ENCODE measurements around the gene TAF6.

TAF6 gene

DNA sequence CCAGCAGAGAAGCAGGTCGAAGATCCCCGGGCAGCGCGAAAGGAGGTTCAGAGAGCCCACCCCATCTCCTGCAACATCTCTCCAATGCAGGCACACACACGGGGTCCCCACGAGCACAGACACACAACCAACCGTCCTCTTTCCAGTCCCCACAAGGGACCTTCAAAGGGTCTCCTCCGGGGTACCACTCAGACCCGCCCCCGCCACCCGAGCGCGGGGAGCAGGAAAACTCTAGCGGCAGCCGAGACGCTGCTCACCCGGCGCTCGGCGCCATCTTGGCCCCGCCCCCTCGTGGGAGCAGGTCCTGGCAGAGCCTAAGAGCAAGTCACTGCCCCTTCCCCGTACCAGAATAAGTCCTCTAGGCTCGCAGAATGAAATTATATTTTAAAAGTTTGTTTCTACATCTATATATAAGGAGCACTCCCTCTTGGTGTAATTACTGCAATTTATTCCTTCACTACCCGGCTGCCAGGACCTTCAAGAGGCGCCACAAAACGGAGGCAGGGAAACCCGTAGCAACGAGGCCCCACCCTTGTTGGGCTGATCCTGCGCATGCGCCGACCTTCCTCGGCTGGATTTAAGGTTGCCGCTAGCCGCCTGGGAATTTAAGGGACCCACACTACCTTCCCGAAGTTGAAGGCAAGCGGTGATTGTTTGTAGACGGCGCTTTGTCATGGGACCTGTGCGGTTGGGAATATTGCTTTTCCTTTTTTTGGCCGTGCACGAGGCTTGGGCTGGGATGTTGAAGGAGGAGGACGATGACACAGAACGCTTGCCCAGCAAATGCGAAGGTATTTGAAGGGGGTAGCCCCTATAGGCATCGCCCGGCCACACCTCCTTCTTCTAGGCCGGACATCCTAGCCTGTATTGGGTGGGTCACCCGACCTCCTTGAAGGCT is at the start of gene TAF6, which contains the start of gene CNPY4:
TSS of gene TAF6 (minus strand) at position 287 of the 898 bp plus-strand sequence. CDS start 5,149 bp downstream, outside the sequence.
TSS of gene CNPY4 (plus strand) at position 563 of the 898 bp plus-strand sequence. CDS start at position 674, 111 bp downstream.
- DNase-seq (ENCODE audit: low read depth in 2 of 2) = peak; percentile 82 to 92

DNA sequence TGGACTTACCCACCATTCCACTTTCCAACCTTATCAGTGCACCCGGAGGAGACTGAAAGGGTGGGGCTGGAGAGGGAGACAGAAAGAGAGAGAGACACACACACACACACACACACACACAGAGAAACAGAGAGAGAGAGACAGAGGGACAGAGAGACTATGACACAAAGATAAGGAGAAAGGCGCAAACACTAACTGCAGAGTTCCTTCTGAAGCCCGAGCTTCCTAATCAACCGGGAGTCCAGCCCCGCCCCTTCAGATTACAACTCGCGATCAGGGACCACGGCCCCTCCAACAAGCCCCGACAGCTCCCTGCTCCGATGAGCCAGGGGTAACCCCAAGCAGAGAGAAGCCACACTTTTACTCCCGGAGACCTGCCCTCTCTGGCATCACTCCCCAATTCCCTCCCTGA is 48.8 kb upstream of the TAF6 start:
- no peak for DNase-seq (ENCODE audit: low read depth in 2 of 2)

GRCh38 chr7:100166970-100167911 is 48.1 kb upstream of the TAF6 start:
- DNase-seq (ENCODE audit: low read depth in 2 of 2) = no peak

DNA sequence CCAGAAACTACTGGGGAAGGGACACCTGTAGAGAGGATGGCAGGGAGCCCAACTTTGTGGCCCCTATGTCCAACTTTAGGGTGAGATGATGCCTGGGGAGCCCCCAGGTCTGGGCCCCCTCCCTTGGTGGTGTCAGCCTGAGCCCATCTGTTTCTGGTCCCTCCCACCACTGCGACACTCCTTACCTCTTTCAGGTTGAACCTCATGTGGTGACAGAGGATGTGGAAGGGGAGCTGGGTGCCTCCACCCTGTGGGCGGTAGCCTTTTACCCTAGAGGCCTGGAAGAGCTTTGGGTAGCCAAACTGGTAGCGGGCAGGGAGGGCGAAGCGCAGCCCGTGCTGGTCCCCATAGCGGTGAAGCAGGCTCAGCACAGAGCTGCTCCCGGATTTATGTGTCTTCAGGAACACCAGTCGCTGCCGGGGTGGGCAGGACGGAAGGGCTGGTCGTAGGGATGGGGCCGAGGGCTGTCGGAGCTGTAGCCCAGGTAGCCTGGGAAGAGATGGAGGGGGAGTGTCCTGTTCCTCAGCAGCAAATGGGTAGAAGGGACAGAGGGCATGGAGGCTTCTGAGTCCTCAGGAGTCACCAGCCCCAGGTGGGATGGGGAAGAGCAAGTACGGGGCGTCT is 47.3 kb upstream of the TAF6 start:
- DNase-seq (ENCODE audit: low read depth in 2 of 2) = no peak

- DNase-seq (ENCODE audit: low read depth in 2 of 2) = no peak
Measured at GRCh38 chr7:100163871-100164270, 44.7 kb upstream of the TAF6 start.

- DNase-seq (ENCODE audit: low read depth in 2 of 2) = no peak
Measured at GRCh38 chr7:100163006-100163531, 43.9 kb upstream of the TAF6 start.

- no peak for DNase-seq (ENCODE audit: low read depth in 2 of 2)
Measured at GRCh38 chr7:100160067-100160466, 40.9 kb upstream of the TAF6 start.

- DNase-seq (ENCODE audit: low read depth in 2 of 2) = no peak
Measured at GRCh38 chr7:100159099-100159623, 40.0 kb upstream of the TAF6 start.

- DNase-seq (ENCODE audit: low read depth in 2 of 2) = peak; percentile 81 to 83
Measured at GRCh38 chr7:100158229-100159098, 39.3 kb upstream of the TAF6 start, which contains the start of gene TRAPPC14. Gene TRAPPC14 (minus strand): TSS chr7:100158723. CDS start chr7:100158499, 224 bp downstream.

GRCh38 chr7:100157334-100158228 is 38.4 kb upstream of the TAF6 start:
- DNase-seq (ENCODE audit: low read depth in 2 of 2) = no peak

GRCh38 chr7:100157069-100157333 is 37.8 kb upstream of the TAF6 start:
- no peak for DNase-seq (ENCODE audit: low read depth in 2 of 2)

DNA sequence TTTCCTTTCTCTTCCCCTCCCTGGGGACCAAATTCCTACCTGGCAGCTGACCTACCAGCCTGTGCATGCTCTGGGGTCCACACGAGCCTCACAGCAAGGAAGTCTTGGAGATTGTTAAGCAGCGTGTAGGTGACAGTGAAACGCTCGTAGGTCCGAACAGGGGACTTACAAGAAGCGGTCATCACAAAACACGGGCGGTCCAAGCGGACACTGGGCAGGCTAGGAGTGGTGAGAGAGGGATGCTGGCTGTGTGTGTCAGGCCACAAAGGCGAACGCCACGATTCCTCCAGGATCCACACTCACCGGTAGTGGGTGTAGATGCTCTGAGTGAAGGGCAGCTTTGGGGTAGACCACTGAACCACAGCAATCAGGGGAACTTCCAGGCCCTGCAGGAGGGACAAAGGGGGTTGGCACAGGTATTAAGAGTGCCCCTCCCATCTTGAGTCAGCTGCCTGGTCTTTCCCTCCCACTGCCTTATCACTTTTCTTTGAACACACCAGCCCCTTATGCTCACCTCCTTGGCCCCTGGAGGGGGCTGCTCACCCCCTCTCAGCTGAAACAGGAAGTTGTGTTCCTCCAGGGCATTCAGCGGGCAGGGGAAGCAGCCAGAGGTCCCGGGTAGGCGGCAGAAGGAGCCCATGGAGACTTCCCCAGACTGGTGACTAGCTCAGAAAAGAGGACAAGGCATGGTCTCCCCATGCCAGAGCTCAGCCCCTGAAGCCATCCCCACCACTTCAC is 37.3 kb upstream of the TAF6 start:
- no peak for DNase-seq (ENCODE audit: low read depth in 2 of 2)

DNA sequence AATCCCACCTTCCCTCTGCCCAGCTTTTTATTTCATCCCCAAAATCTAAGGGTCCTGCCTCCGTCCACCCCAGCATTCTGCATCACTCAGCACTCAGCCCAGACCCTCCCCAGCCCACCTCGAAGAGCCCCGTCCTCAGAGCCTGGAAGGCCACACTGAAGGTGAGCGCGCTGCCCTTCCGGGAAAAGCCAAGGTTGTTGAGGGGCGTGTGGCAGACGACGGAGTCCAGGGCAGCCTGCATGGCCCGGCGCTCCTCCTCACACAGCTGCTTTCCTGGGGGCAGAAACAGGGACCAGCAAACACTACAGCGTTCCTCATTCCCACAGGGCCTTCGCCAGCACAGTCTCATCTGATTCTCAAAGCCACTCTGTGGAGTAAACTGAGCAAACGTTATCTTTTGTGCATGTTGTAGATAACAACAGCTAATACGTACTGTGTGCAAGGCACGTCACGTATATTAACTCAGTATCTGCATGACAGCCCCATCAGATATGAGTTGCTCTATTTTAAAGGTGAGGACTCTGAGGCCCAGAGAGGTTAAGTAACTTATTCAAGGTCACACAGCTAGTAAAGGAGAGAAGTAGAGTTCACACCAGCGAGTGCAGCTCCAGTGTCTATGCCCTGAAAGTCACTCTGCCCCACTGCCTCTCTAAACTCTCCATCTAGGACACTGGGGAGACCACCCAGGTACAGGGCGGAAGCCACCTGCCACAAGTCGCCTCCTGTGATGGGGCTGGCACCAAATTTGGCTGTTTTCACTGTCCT is 36.6 kb upstream of the TAF6 start:
- DNase-seq (ENCODE audit: low read depth in 2 of 2) = no peak

- DNase-seq (ENCODE audit: low read depth in 2 of 2) = no peak
Measured at GRCh38 chr7:100154651-100155491, 35.7 kb upstream of the TAF6 start.

DNA sequence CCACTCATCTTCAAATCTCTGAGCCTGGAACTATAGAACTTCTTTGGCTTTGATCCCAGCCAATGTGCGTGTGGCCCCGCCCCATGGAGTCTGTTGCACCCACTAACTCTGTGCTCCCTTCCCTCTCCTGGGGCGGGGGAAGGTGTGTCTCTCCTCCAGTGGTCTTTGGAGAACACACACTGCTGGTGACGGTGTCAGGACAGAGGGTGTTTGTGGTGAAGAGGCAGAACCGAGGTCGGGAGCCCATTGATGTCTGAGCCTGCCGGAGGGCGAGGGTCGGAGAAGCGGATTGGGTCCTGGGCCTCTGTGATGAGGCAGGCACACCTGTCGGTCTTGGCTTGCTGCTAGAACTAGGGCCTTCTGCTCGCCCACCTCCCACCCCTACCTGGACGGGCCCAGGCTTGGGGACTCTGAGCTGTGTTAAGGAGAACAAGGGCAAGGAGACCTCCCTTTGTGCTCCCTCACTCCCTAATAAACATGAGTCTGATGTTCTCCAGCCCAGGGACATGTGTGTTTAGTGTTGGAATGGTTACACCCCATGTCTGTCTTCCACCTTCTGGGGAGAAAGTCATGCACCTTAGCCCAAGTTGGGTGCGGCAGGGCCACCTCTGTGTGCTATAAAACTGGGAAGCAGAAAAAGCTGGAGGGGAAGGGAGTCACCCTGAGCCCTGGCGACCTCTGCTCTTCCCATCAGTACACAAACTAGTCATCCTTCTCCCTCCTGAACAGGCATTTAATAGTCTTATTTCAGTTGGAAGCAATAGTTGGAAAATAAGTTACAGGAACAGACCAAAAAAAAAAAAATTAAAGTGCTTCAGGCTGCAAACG is 34.8 kb upstream of the TAF6 start:
- DNase-seq (ENCODE audit: low read depth in 2 of 2) = no peak
